ENCODE results near the gene ZNF35. TPM values are rescaled to one million over a fixed set of nuclear protein-coding genes. Genes with fewer than 3 reads are reported as not detected.
"Not testable (repeated sequence)": the region's sequence is repeated elsewhere in the genome, so short reads cannot be mapped to it uniquely, and the experiment has no call there.

Gene ZNF35
- 1 to 10 TPM; 7.0 to 7.1 TPM for total RNA-seq
- long read RNA-seq, partial matches to known transcripts, result 1 of 11 reads
- long read RNA-seq, other reads (novel, unspliced or antisense), result 5 of 11 reads

DNA sequence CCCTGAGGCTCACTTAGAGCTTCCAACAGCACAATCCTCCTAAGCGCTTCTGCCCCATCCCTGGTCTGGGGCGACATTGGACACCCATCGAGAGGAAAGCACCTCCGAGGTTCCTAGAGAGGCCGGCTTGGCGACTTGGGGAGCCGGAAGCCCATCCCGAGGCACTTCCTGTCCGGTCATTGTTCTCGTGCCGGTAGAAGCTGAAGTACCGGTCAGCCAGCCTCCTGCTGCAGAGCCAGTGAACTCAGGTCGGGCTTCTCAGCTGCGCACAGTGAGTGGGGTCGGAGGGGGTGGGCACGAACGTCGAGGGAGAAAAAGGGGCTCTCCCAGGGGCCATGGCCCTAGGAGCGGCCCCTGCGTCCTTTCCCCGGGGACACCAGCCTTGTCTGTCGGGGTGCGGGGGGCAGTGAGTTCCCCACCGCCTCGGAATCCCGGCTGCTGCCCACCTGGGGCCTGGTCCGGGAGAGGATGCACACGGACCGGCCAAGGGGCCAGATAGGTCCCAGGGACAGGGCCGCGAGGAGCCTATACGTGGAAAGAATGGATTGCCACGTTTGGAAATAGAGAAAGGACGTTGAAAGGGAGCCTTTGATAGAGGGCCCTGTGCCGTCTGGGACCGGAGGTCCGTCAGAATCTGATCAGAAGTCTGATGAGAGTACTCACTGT lies at the start of gene ZNF35:
TSS of gene ZNF35 (plus strand) at position 169 of the 666 bp plus-strand sequence. CDS start 2,336 bp downstream, outside the sequence.
- intact Hi-C loops (cut with DNase I, micrococcal nuclease), result no loop called here
- ATAC-seq (peak; percentile 97), DNase-seq (peak; percentile 77 to 79)

GRCh38 chr3:44601749-44602148 lies 46.8 kb upstream of the ZNF35 start:
- intact Hi-C loops (cut with DNase I, micrococcal nuclease), result no loop called here
- ATAC-seq (no peak), DNase-seq (no peak)

- ATAC-seq (no peak), DNase-seq (no peak)
- intact Hi-C loops (cut with DNase I, micrococcal nuclease), result no loop called here
These were observed 35.9 kb upstream of the ZNF35 start for GRCh38 chr3:44612678-44613077.

GRCh38 chr3:44624749-44625480 lies 23.6 kb upstream of the ZNF35 start, which contains the start of gene ZNF197:
Gene ZNF197, plus strand, starts transcription at chr3:44625036. Its CDS starts 4,119 bp downstream, at chr3:44629155.
- peak; percentile 85 to 87 for DNase-seq
- intact Hi-C loops (cut with DNase I, micrococcal nuclease), result no loop called here
- ATAC-seq, result peak; percentile 99

- DNase-seq (no peak), ATAC-seq (no peak)
- intact Hi-C loops (cut with DNase I, micrococcal nuclease), result no loop called here
These were observed 19.8 kb upstream of the ZNF35 start for GRCh38 chr3:44628716-44629115.

GRCh38 chr3:44632193-44632592 lies 16.3 kb upstream of the ZNF35 start:
- ATAC-seq (no peak), DNase-seq (no peak)
- intact Hi-C loops (cut with DNase I, micrococcal nuclease), result no loop called here

DNA sequence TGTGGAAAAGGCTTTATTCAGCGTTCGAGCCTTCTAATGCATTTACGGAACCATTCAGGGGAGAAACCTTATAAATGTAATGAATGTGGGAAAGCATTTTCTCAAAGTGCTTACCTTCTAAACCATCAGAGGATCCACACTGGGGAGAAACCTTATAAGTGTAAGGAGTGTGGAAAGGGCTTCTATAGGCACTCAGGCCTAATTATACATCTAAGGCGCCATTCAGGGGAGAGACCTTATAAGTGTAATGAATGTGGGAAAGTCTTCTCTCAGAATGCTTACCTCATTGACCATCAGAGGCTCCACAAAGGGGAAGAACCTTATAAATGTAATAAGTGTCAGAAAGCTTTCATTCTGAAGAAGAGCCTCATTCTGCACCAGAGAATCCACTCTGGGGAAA lies 6.2 kb upstream of the ZNF35 start:
- ATAC-seq (no peak), DNase-seq (no peak)
- intact Hi-C loops (cut with DNase I, micrococcal nuclease), result no loop called here

GRCh38 chr3:44643024-44643423 lies 5.5 kb upstream of the ZNF35 start:
- no peak for DNase-seq
- intact Hi-C loops (cut with DNase I, micrococcal nuclease), result no loop called here
- no peak for ATAC-seq

DNA sequence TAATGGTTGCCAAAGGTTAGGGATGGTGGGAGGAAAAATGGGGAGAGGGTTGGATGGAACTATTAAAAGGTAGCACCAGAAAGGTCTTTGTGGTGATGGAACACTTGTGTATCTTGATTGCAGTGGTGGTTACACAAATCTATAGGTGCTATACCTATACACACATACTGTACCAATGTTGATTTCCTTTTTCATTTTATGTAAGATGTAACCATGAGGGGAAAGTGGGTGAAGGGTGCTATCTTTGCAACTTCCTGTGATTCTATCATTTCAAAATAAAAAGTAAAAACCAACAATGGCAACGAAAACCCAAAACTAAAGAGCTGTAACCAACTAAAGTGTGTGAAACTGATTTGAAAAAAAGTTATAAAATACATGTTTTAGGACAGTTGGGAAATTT lies 761 bp upstream of the ZNF35 start:
- ATAC-seq (no peak), DNase-seq (no peak)
- intact Hi-C loops (cut with DNase I, micrococcal nuclease), result no loop called here

- intact Hi-C loops (cut with DNase I, micrococcal nuclease), result no loop called here
- ATAC-seq (no peak), DNase-seq (no peak)
These were observed 1.2 kb downstream of the ZNF35 start for GRCh38 chr3:44649709-44650108.

GRCh38 chr3:44654039-44654438 lies 5.5 kb downstream of the ZNF35 start:
- DNase-seq, result no peak
- intact Hi-C loops (cut with DNase I, micrococcal nuclease), result no loop called here
- ATAC-seq, result no peak

DNA sequence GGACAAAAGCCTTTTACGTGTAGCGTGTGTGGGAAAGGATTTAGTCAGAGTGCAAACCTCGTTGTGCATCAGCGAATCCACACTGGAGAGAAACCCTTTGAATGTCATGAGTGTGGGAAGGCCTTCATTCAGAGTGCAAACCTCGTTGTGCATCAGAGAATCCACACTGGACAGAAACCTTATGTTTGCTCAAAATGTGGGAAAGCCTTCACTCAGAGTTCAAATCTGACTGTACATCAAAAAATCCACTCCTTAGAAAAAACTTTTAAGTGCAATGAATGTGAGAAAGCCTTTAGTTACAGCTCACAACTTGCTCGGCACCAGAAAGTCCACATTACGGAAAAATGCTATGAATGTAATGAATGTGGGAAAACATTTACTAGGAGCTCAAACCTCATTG lies 10.5 kb downstream of the ZNF35 start:
- intact Hi-C loops (cut with DNase I, micrococcal nuclease), result no loop called here
- ATAC-seq (no peak), DNase-seq (no peak)

DNA sequence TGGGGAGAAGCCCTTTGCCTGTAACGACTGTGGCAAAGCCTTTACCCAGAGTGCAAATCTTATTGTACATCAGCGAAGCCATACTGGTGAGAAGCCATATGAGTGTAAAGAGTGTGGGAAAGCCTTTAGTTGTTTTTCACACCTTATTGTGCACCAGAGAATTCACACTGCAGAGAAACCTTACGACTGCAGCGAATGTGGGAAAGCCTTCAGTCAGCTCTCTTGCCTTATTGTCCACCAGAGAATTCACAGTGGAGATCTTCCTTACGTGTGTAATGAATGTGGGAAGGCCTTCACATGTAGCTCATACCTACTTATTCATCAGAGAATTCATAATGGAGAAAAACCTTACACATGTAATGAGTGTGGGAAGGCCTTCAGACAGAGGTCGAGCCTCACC lies 10.9 kb downstream of the ZNF35 start:
- ATAC-seq (no peak), DNase-seq (no peak)
- intact Hi-C loops (cut with DNase I, micrococcal nuclease), result no loop called here

DNA sequence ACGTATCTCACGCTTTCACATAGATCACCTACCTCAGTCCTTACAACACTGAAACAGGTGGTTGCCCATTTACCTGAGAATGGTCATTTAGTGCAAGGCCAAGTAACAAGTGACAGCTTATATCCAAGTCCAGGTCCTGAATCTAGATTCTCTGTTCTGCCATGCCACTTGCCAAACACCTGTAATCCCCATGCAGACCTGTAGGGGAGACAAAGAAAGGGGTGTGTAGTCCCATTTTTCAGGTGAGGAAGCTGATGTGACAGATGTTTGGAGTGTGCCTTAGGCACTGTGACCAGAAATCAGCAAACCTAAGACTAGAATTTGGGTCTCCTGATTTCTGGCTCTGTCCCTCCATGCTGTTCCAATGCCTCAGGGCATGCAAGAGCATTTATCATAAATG lies 12.7 kb downstream of the ZNF35 start:
- intact Hi-C loops (cut with DNase I, micrococcal nuclease), result no loop called here
- ATAC-seq, result no peak
- DNase-seq, result no peak

DNA sequence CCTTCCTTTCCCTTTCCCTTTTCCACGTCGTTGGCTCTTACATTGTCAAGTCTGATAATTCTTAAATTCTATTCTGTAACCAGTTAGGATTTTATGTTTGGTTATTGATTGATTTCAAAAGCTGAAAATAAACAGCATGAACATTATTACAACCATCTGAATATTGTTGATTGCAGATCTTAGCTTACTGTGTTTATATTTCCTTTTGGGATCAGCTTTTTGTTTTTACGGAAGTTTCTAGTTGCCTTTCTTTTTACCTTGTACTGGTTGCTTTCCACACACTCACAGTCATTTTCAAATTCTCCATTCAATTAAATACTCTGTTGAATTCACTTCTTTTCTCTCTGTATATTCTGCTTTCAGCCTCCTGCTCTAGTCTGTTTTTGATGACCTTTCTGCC lies 16.6 kb downstream of the ZNF35 start:
- intact Hi-C loops (cut with DNase I, micrococcal nuclease), result no loop called here
- ATAC-seq, result no peak
- no peak for DNase-seq

GRCh38 chr3:44666346-44666745 lies 17.8 kb downstream of the ZNF35 start:
- intact Hi-C loops (cut with DNase I, micrococcal nuclease), result no loop called here
- ATAC-seq, result no peak
- DNase-seq, result no peak

GRCh38 chr3:44669760-44670159 lies 21.2 kb downstream of the ZNF35 start:
- ATAC-seq (no peak), DNase-seq (no peak)
- intact Hi-C loops (cut with DNase I, micrococcal nuclease), result no loop called here

- ATAC-seq; DNase-seq; intact Hi-C loops (cut with DNase I, micrococcal nuclease): not testable (repeated sequence)
These were observed 24.9 kb downstream of the ZNF35 start for GRCh38 chr3:44673466-44673865.

- no peak for ATAC-seq
- DNase-seq, result no peak
- intact Hi-C loops (cut with DNase I, micrococcal nuclease), result no loop called here
These were observed 25.7 kb downstream of the ZNF35 start for GRCh38 chr3:44674211-44674610.

GRCh38 chr3:44678480-44679116 lies 30.1 kb downstream of the ZNF35 start:
- ATAC-seq, result no peak
- intact Hi-C loops (cut with DNase I, micrococcal nuclease), result no loop called here
- no peak for DNase-seq

Measured in left colon (tissue), 2 donors.